Cardiac septum (tissue), 1 donor: Measurements from ENCODE around the gene TRIM49D1. TPM values are rescaled to one million over a fixed set of nuclear protein-coding genes. Genes with fewer than 3 reads are reported as not detected.
A peak's percentile ranks its signal among the peaks of the same experiment; 100 is the strongest.
"Not testable (repeated sequence)": the region's sequence is repeated elsewhere in the genome, so short reads cannot be mapped to it uniquely, and the experiment has no call there.

ENCODE experiments used
- DNase-seq: peaks from one replicate; pipeline ENCODE4 v3.0.0-alpha.2; 2020; ENCODE audit warnings: low spot score
- intact Hi-C: fragments of 100-400 bp; cut with DNase I; formaldehyde crosslinking; loops from one replicate; pipeline ENCODE4 v1.14.0; 2022
- long read RNA-seq: library from polyadenylated mRNA; unstranded; transcript quantifications from one replicate; pipeline ENCODE4 v2.0.0, GENCODE V29; 2021
- total RNA-seq: library from RNA; stranded (reverse); fragmentation: NEBNext Ultra II Directional; extraction: Animal tissue kit (Norgen Biotek cat#: 25700); gene quantifications from one replicate; pipeline ENCODE4 v1.2.1, GENCODE V29; 2021
- donor health status: DM: no; HTN: no; CAD: no.

TRIM49D1 gene, protein sequence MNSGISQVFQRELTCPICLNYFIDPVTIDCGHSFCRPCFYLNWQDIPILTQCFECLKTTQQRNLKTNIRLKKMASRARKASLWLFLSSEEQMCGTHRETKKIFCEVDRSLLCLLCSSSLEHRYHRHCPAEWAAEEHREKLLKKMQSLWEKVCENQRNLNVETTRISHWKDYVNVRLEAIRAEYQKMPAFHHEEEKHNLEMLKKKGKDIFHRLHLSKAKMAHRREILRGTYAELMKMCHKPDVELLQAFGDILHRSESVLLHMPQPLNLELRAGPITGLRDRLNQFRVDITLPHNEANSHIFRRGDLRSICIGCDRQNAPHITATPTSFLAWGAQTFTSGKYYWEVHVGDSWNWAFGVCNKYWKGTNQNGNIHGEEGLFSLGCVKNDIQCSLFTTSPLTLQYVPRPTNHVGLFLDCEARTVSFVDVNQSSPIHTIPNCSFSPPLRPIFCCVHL
- total RNA-seq = not detected
- long read RNA-seq = 0 reads

GRCh38 chr11:89922195-89922660 is at the start of gene TRIM49D1:
TRIM49D1 (minus strand) TSS chr11:89922245; CDS start chr11:89917710, 4,535 bp downstream.
- intact Hi-C loops = no loop called here
- no peak for DNase-seq

GRCh38 chr11:89965737-89966136 is 43.7 kb upstream of the TRIM49D1 start, which contains the start of gene TRIM64:
TRIM64 (plus strand) TSS chr11:89966037; CDS start chr11:89968504, 2,467 bp downstream.
- DNase-seq, intact Hi-C loops: not testable (repeated sequence)

DNA sequence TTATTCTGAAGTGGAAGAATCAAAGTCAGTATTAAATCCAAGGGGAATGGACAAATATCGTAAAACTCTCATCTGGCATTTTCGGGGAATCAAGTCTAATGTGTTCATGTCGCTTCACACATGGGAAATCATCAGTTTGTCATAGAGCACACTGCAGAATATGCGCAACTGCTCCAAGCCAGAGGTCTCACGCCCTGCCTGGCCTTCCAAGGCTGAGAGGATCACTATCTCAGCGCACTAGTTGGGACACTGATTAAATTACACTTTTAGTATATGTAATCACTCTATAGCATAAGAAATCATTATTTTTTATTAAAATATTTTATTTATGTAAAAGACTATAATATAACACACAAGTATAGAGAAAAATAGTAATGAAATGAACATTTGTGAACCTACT is 38.8 kb upstream of the TRIM49D1 start:
- intact Hi-C loops, DNase-seq: not testable (repeated sequence)

- intact Hi-C loops, DNase-seq: not testable (repeated sequence)
Measured at GRCh38 chr11:89923764-89924163, 1.7 kb upstream of the TRIM49D1 start, which contains the start of gene TRIM49D2. TRIM49D2 (plus strand) TSS chr11:89924064; CDS start chr11:89926762, 2,698 bp downstream.

DNA sequence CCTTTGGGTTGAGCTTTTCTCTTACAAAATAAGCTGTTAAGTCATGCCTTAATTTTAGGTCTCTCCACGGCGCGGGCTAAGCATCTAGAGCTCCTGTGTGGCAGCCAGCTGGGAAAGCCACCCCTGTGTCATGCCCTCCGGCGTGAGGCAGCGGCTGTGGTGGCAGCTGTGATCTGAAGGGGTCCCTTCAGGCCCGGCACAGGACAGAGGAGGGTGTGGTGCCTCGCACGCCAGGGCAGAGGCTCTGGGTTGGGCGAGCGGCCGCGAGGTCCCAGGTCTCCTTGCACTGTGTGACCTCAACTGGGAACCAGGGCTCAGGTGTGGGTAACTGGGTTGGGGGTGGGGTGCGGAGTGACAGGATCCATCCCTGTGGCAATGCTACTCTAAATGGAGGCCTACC is 21.2 kb downstream of the TRIM49D1 start:
- intact Hi-C loops, DNase-seq: not testable (repeated sequence)

DNA sequence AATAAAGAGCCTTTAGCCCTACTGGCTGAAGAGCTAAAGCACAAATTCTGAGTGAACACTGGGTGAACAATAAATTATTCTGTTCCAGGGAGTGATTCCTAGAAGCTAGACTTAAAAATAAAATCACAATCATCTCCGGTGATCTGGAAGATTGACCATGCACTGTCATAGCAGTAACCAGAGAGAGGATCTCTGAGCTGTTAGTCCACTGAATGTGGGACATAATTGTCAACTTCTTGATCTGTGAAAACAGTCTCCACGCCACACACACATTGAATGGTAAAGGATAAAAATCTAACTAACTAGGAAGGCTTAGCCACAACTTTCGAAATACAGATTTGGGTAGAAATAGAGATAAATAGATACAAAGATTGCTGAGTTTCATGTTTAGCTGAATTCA is 28.8 kb downstream of the TRIM49D1 start:
- DNase-seq, intact Hi-C loops: not testable (repeated sequence)

GRCh38 chr11:89877511-89877910 is 44.5 kb downstream of the TRIM49D1 start:
- intact Hi-C loops, DNase-seq: not testable (repeated sequence)

DNA sequence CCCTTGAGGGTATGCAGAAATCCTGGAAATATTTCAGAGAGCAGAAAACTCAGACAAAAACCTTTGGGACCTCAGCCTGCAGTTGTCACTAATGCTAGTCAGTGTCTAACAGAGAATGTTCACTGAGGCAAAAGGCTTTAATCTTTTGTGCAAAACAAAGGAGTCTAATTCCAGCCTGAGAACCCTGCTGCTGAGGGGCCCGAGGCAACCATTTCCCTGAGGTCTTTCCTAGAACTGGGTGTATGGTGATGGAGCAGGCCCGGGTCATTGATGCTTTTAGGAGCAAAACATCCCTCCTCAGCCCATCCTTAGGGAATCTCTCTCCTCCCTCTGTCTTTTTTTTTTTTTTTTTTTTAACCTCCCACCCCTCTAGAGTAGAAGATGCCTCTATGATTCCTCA is 49.5 kb downstream of the TRIM49D1 start:
- intact Hi-C loops, DNase-seq: not testable (repeated sequence)

DNA sequence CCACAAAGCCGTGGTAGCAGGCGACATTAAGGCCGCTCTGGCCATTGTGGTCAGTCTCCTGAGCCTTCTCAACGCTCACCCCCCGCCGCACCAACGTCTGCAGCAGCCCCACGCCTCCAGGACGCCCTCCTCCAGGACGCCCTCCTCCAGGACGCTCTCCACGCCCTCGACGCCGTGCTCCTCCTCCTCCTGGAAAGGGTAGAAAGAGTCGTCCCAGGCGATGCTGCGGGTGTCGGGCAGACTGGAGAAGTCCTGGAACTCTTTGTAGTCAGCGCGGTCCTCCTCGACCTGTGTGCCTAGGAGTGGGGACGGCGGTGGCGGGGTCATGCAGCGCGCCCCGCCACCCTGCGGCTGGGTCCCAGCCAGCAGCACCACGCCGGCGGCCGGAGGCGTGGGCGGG is 56.8 kb downstream of the TRIM49D1 start:
- DNase-seq = peak; percentile 65
- intact Hi-C loops = not testable (repeated sequence)

DNA sequence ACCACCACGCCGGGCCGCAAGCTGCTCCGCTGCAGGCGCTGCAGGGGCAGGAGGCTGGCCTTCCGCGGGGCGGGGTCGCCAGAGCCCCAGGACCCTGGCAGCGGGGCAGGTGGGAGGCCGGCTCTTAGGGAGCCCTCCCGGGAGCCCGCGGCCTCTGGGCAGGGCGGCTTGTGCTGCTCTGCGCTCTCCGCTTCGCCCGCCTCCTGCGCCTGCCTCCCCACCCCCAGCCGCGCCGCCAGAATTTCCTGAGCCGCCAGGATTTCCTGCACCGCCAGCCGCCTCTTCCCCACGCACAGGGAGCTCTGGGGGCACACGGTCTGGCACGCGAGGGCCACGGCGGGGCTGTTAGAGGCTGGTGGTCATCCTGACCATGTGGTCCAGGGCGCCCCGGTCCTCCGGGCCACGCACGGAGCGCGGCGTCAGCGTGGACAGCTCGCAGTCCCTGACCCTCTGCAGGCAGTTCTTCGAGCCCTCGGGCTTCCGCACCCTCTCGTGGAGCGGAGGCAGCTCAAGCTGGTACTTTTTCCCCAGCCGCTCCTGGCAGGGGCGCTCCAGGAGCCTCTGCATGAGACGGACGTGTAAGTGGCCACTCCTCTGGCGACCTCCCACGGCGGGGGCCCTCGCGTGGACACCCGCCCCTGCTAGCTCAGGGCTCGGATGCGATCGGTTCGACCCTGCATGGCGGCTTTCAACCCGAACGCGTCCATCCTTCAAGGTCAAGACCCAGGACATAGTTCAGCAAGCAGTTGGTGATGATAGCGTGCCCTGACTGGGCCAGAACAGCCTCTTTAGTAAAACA is 57.9 kb downstream of the TRIM49D1 start:
- peak; percentile 51 for DNase-seq
- intact Hi-C loops = not testable (repeated sequence)

Other genes starting within 250 kb of the TRIM49D1 start
- gene TRIM77, start 211.9 kb downstream of the TRIM49D1 start, total RNA-seq = not detected
- not detected for gene TRIM49, start 113.7 kb downstream of the TRIM49D1 start, total RNA-seq
- gene TRIM64B, start 43.8 kb downstream of the TRIM49D1 start, total RNA-seq = not detected
- gene TRIM49D2, start 1.8 kb upstream of the TRIM49D1 start, total RNA-seq = not detected
- not detected for gene TRIM64, start 43.8 kb upstream of the TRIM49D1 start, total RNA-seq
- gene TRIM49C, start 108.9 kb upstream of the TRIM49D1 start, total RNA-seq = not detected
- gene UBTFL1, start 163.7 kb upstream of the TRIM49D1 start, total RNA-seq = not detected
- gene NAALAD2, start 212.4 kb upstream of the TRIM49D1 start, total RNA-seq = 0.27 TPM